Type B pancreatic cell (in vitro differentiated cells): Measurements from ENCODE around the gene GPATCH2. TPM values are rescaled to one million over a fixed set of nuclear protein-coding genes. Genes with fewer than 3 reads are reported as not detected.

Experiments
- DNase-seq: peaks from one replicate; pipeline ENCODE4 v3.0.0; 2021; ENCODE audit warnings: mixed read lengths; ENCODE audit not compliant: unreplicated experiment; ENCODE audit errors: extremely low spot score
- H3K27ac Mint-ChIP-seq: 2 replicates; pipeline ENCODE4 v1.8.0; 2021; ENCODE audit warnings: mild to moderate bottlenecking, mixed read lengths
- H3K27me3 Mint-ChIP-seq: 2 replicates; pipeline ENCODE4 v1.8.0; 2021; ENCODE audit warnings: mixed read lengths
- H3K36me3 Mint-ChIP-seq: 2 replicates; pipeline ENCODE4 v1.8.0; 2021; ENCODE audit warnings: mixed read lengths
- H3K4me1 Mint-ChIP-seq: one replicate; pipeline ENCODE4 v1.8.0; 2021; ENCODE audit warnings: mixed read lengths; ENCODE audit not compliant: unreplicated experiment
- H3K4me3 Mint-ChIP-seq: 2 replicates; pipeline ENCODE4 v1.8.0; 2021; ENCODE audit warnings: mild to moderate bottlenecking, mixed read lengths
- H3K9me3 Mint-ChIP-seq: 2 replicates; pipeline ENCODE4 v1.8.0; 2021; ENCODE audit warnings: mixed read lengths
- total RNA-seq: library from RNA; stranded (reverse); gene quantifications from 2 replicates; pipeline ENCODE4 v1.2.1, GENCODE V29; 2021; ENCODE audit warnings: low replicate concordance
- TF ChIP-seq, protein P1 (sequence below): fragments of 200-600 bp; sonication (generic); conservative IDR thresholded peaks from 2 replicates; pipeline ENCODE4 v1.5.0; 2021; ENCODE audit warnings: antibody characterized with exemption, mild to moderate bottlenecking

GPATCH2 gene
- total RNA-seq, 1 donor from 2014 or later: 18.7 TPM

DNA sequence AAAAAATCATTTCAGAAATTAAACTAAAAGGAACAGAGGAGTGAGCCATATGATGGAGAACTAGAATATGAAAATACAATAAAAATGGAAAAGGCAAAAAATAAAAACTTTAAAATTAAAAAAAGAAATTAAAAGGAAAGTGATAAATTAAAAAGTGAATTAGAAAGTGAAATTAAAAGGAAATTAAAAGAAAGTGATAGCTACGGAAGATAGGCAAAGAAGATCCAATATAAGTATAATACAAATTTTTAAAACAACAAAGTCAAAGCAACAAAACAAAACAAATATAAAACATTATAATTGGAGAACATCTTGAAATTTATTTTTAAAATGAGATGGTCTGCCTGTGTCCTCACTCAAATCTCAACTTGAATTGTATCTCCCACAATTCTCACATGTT, 165.8 kb downstream of the GPATCH2 start:
- Mint-ChIP-seq H3K36me3 (peaks cover 11% of the 10 kb centered on the region), H3K4me1 (no peaks in the 10 kb centered on the region), H3K9me3 (no peaks in the 10 kb centered on the region), H3K27ac (no peak overlapping the region), H3K4me3 (no peak overlapping the region), H3K27me3 (no peaks in the 10 kb centered on the region)
- DNase-seq: no peak
- TF ChIP-seq, protein P1, sequence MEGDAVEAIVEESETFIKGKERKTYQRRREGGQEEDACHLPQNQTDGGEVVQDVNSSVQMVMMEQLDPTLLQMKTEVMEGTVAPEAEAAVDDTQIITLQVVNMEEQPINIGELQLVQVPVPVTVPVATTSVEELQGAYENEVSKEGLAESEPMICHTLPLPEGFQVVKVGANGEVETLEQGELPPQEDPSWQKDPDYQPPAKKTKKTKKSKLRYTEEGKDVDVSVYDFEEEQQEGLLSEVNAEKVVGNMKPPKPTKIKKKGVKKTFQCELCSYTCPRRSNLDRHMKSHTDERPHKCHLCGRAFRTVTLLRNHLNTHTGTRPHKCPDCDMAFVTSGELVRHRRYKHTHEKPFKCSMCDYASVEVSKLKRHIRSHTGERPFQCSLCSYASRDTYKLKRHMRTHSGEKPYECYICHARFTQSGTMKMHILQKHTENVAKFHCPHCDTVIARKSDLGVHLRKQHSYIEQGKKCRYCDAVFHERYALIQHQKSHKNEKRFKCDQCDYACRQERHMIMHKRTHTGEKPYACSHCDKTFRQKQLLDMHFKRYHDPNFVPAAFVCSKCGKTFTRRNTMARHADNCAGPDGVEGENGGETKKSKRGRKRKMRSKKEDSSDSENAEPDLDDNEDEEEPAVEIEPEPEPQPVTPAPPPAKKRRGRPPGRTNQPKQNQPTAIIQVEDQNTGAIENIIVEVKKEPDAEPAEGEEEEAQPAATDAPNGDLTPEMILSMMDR: no peak

- Mint-ChIP-seq H3K4me3 (no peak overlapping the region), H3K9me3 (no peaks in the 10 kb centered on the region), H3K27me3 (no peaks in the 10 kb centered on the region), H3K27ac (no peak overlapping the region), H3K4me1 (no peaks in the 10 kb centered on the region), H3K36me3 (peaks cover 15% of the 10 kb centered on the region)
- TF ChIP-seq, protein P1: no peak
- no peak for DNase-seq
These were observed 168.2 kb downstream of the GPATCH2 start for GRCh38 chr1:217462666-217463065.

DNA sequence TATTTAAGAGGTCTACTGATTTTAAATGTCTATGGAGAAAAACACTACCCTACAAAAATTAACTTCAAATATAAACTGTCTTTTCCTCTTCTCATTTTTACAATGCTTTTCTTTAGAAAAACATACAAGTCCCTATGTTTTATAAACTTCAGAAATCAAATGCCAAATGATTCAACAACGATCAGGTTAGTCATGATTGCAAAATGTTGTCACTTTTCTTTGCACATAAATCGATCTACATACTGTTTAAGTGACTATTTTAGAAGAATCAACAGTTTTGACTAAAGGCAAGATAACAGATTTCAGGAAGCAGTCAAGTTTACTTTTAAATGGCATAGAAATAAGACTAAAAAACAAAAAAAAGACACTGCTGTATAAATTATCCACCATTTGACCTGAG, 168.7 kb downstream of the GPATCH2 start:
- no peak for DNase-seq
- no peak overlapping the region for H3K4me3 Mint-ChIP-seq
- TF ChIP-seq, protein P1: no peak
- no peaks in the 10 kb centered on the region for H3K9me3 Mint-ChIP-seq
- H3K27me3 Mint-ChIP-seq: no peaks in the 10 kb centered on the region
- H3K36me3 Mint-ChIP-seq: peaks cover 19% of the 10 kb centered on the region
- no peaks in the 10 kb centered on the region for H3K4me1 Mint-ChIP-seq
- no peak overlapping the region for H3K27ac Mint-ChIP-seq

GRCh38 chr1:217457016-217457415, 173.9 kb downstream of the GPATCH2 start:
- Mint-ChIP-seq H3K4me3 (no peak overlapping the region), H3K9me3 (no peaks in the 10 kb centered on the region), H3K27me3 (no peaks in the 10 kb centered on the region), H3K4me1 (no peaks in the 10 kb centered on the region), H3K27ac (no peak overlapping the region), H3K36me3 (peaks cover 18% of the 10 kb centered on the region)
- TF ChIP-seq, protein P1: no peak
- DNase-seq: no peak

DNA sequence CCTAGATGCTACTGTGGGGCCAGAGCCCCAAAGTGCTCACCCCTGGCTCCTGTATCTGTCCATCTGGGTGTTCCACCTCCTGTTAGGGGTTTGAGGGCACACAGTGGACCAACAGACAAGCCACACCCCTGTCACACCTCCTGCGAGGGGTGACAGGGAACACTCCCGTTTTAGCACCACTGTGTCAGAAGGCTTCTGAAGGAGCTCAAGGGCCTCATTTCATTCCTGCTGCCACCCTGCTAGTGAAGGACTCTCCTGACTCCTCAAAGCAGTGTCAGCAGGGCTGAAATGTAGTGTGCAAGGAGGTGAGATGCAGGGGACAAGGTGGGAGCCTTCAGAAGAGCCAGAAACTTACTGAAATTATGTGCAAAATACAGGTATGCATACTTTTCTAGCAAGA, 174.6 kb downstream of the GPATCH2 start:
- Mint-ChIP-seq H3K9me3 (no peaks in the 10 kb centered on the region), H3K27ac (no peak overlapping the region), H3K4me1 (no peaks in the 10 kb centered on the region), H3K4me3 (no peak overlapping the region), H3K27me3 (no peaks in the 10 kb centered on the region), H3K36me3 (peaks cover 18% of the 10 kb centered on the region)
- TF ChIP-seq, protein P1: no peak
- DNase-seq: no peak

DNA sequence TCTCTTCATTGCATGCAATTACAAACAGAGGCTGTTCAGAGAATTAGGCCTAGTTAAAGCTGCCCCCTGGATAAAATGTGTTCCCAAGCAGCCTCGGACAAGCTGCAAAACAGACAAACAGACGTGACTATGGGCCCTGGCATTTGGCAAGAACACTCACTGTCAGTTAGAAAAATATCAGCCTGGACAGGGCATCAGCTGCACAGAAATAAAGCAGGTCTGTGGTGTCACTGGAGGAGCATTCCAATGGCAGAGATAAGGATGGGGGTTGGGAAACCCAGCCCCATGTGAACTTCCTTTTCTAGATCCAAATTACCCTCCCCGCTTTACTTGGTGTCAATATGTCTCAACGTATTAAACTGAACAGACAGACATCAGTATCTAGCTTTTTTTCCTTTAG, 177.1 kb downstream of the GPATCH2 start:
- H3K9me3 Mint-ChIP-seq: no peaks in the 10 kb centered on the region
- no peaks in the 10 kb centered on the region for H3K4me1 Mint-ChIP-seq
- peaks cover 18% of the 10 kb centered on the region for H3K36me3 Mint-ChIP-seq
- no peaks in the 10 kb centered on the region for H3K27me3 Mint-ChIP-seq
- H3K4me3 Mint-ChIP-seq: no peak overlapping the region
- no peak for DNase-seq
- H3K27ac Mint-ChIP-seq: no peak overlapping the region
- TF ChIP-seq, protein P1: no peak
